Measurements from ENCODE around the gene MGAT4C.
A peak's percentile ranks its signal among the peaks of the same experiment; 100 is the strongest.
"Not testable (repeated sequence)": the region's sequence is repeated elsewhere in the genome, so short reads cannot be mapped to it uniquely, and the experiment has no call there.

The MGAT4C gene

GRCh38 chr12:86256163-86256562 is at the start of gene MGAT4C:
MGAT4C (minus strand) TSS chr12:86256391.
- peak; percentile 86 for DNase-seq

- DNase-seq = not testable (repeated sequence)
These were observed 40.2 kb upstream of the MGAT4C start for GRCh38 chr12:86296396-86296795.

- no peak for DNase-seq
These were observed 37.6 kb upstream of the MGAT4C start for GRCh38 chr12:86293682-86294240.

DNA sequence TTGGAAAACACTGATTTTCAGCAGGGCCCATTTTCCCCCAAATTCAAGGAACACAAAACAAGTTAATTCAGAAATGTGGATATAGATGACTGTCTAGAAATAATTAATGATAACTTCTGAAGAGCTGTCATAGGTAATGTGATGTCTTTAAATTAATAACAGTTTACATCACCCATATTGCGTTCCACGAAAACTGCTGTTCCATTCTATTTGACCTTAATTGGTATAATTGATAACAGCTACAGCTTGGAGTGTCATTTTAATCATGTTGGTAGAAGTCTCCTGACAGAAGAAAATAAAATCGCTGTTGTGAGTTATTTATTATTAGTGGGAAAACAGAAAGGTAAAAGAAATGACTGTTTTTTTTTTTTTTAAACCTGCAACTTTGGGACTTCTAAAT is 36.3 kb upstream of the MGAT4C start:
- DNase-seq = no peak

DNA sequence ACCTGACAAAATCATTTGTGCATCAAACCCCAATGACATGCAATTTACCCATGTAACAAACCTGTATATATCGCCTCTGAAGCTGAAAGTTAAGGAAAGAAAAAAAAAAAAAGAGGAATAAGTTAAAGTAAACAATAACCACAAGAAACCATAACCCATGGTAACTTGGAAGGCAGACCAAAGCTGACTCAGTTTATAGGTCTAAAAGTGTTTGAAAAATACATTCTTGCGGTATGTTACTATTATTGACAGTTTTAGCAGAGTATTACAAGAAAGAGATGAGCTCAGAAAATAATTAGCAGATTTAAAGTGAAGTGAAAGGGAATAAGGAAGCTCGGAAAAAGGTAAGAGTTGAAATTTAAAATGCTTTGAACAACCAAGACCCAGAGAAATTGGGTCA is 34.4 kb upstream of the MGAT4C start:
- DNase-seq = no peak

DNA sequence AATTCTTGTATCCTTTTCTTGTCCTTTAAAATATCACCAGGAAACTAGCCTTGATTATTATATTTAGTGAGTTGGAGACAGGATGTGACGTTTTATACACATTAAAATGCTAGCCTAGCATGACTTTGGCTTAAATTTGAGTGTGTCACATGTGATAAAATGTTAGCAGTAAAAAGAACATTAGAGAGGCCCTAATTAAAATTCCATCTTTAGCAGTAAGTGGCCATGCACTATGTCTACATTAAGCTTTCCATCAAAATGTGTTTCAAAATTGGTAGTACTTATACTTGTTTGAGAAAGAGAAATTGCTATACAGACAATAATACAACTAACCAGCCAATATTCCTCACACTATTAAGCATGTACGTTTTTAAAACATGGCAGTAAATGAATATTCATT is 29.9 kb upstream of the MGAT4C start:
- no peak for DNase-seq

DNA sequence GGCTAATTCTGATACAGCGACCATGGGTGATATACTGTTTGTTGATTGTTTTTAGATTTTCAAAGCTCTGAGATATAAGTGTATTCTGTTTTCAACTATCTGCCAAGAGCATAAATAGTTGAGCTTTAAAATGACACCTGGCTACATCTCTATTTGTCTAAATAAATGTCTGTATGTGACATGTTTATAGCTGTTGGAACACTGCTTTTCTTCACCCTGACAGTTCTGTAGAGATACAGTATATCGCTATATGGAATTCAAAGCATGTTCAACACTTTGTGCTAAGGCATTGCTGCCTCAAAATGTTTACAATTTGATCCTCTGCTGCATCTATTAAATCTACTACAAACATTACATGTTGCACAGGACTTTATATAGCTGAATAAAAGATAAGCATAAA is 27.4 kb upstream of the MGAT4C start:
- no peak for DNase-seq

DNA sequence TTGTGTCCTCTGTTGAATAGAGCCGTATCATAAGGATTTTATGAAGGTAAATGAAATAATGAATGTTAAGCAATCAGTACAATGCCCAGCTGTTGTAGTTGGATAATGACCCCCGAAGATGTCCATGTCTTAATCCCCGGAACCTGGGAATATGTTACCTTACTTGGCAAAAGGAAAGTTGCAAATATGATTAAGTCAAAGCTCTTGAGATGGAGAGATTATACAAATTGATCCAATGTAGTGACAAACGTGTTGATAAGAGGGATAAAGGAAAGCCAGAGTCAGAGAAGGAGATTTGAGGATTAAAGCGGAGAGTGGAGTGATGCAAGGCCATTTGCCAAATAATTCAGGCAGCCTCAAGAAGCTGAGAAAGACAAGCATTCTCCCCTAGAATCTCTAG is 19.2 kb upstream of the MGAT4C start:
- DNase-seq = no peak

DNA sequence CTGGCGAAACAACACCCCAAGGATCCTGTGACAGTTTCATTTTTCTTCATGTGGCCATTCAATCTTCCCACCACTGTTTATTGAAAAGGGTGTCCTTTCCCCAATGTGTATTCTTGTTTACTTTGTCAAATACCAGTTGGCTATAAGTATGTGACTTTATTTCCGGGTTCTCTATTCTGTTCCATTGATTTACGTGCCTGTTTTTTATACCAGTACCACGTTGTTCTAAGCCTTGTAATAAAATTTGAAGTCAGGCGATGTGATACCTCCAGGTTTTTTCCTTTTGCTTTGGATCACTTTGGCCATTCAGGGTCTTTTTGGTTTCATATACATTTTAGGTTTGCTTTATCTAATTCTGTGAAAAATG is 9.1 kb upstream of the MGAT4C start:
- DNase-seq = no peak

DNA sequence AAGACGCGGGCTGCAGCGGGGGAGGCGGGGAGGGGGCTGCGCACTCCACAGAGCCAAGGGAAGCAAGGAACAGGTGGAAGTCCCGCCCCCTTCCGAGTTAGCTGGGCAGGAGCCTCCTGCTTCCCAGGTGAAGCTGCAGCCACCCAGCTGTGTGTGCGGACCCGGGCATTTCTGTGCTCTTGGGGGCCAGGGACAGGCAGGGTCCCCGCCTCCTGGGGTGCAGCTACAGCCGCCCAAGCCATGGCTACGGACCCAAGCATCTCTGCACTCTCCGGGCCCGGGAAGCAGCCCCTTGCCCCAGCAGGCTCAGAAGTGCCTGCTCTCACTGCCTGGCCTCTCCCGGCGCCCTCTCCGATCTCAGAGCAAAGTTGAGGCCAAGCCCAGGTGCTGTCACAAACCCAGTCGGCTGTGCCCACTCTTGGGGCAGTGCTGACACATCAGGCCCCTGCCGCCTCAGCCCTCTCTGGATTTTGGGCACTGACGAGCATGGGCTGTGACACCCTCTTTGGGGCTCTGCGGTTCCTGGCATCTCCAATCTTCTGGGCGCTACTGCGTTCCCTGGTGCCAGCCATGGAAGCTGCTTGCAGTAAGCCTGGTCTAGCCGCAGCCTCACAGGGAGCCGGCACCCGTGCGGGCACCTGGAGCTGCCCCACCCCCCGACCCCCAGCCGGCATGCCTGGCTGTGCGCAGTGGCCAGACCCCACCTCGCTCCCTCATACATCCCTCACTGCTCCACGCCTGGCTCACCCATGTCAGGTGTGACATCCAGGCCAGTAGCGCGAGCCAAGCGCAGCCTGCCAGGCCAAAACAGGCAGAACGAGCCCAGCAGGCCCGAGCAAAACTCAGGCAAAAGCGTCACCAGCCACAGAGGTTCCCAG is 8.5 kb upstream of the MGAT4C start:
- DNase-seq = peak; percentile 44

DNA sequence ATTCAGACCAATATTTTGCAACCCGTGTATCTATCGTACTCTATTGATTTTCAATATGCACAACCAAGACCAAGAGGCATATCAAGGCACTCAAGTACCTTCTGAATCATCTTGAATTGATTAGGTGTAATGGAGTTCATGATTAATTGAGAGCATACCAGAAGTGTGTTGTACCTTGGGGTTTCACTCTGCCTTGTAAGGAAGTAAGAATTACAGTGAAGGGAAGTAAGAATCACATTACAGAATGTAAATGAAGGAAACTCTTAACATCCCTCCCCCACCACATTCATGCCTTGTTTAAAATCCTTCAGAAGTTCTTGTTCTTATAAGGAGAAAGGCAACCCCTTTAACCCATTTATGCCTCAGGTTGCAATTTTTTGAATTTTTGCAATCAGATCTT is 5.4 kb upstream of the MGAT4C start:
- DNase-seq = no peak

GRCh38 chr12:86261142-86261541 is 5.0 kb upstream of the MGAT4C start:
- DNase-seq = no peak

DNA sequence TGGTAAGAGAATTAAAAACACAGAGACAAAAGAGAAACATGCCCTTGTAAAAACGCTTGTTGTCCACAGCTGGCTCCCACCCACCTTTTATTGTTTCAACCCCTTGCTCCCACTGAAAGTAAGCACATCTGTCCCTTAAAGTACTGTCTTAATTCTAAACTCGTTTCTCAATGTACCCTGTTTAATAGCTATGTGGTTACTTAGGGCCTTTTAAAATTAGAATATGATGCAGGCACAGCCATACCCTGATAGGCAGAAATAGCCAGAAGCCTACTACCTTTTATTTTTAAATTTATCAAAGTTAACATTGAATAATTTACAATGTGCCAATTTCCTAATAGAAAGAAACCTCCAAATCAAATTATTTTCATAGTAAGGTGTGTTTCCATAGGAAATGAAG is 4.0 kb upstream of the MGAT4C start:
- DNase-seq = no peak

- no peak for DNase-seq
These were observed 943 bp upstream of the MGAT4C start for GRCh38 chr12:86257134-86257533.

- no peak for DNase-seq
These were observed 1.6 kb downstream of the MGAT4C start for GRCh38 chr12:86254399-86255107.

- DNase-seq = no peak
These were observed 6.3 kb downstream of the MGAT4C start for GRCh38 chr12:86249851-86250250.

GRCh38 chr12:86249276-86249675 is 6.9 kb downstream of the MGAT4C start:
- no peak for DNase-seq

- DNase-seq = no peak
These were observed 8.3 kb downstream of the MGAT4C start for GRCh38 chr12:86247871-86248270.

DNA sequence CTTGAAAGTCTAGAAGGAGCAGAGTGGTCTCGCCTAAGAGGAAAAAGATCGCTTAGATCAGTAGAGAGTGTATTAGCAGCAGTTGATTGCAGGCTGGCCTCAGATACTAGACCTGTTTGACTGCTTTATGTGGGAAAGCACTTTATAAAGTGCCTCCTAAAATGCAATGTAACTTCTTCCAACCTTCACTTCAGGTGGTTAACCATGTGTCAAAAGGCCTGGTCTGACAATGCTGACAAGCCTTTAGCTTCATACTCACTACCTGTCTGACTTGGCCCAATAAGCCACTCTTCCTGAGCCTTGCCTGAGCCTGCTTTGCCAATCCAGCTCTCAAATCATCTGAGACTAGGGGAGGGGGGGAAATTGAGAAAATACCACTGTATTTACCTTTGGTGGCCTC is 14.6 kb downstream of the MGAT4C start:
- no peak for DNase-seq

- DNase-seq = no peak
These were observed 21.8 kb downstream of the MGAT4C start for GRCh38 chr12:86234316-86234855.

DNA sequence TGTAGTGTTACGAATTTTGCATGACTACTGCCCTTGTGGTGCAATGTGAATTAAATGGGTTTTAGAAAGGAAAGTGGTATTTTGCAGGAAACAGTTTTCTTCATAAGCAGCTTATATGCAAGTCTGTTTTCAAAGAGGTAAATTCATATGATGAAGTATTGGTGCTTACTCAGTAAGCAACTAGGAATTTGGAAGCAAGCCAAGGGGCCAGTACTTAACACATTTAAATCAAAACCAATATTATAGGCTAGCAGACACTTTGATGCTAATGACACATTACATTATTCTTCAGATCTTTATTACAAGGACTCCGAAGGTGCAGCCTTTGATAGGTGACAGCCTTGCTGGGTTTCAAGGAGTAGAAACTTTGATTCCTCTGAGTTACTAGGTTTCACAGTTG is 23.1 kb downstream of the MGAT4C start:
- peak; percentile 55 for DNase-seq

GRCh38 chr12:86230516-86231146 is 25.6 kb downstream of the MGAT4C start:
- DNase-seq = no peak

- no peak for DNase-seq
These were observed 26.4 kb downstream of the MGAT4C start for GRCh38 chr12:86229772-86230171.

Measured in NCI-H510A (cell line).